Tibial nerve (tissue), 4 donors: Measurements from ENCODE around the gene ANKRD22.

Source experiments
- EP300 ChIP-seq, 2 donors: sonication (generic); formaldehyde crosslinking; IDR thresholded peaks; one replicate each; pipeline ENCODE4 v1.6.1; 2017; ENCODE audit warnings: antibody characterized with exemption in 2 of 2, mild to moderate bottlenecking in 1 of 2
- POLR2A ChIP-seq, 2 donors: fragments of 450-650 bp; IDR thresholded peaks; one replicate each; pipeline ENCODE4 v1.6.1; 2017; ENCODE audit warnings: antibody characterized with exemption in 2 of 2, mild to moderate bottlenecking in 2 of 2, moderate library complexity in 2 of 2
- TF ChIP-seq, protein P1 (sequence below), 5 experiments: fragments of 200-600 bp in 3 of 5; fragments of 450-650 bp in 2 of 5; sonication (generic) in 3 of 5; IDR thresholded peaks; one replicate each; pipeline ENCODE4 v1.5.1; 2016 to 2019; ENCODE audit warnings: antibody characterized with exemption in 5 of 5, mild to moderate bottlenecking in 3 of 5, moderate library complexity in 2 of 5

GRCh38 chr10:88854684-88855083 lies 3.0 kb upstream of the ANKRD22 start:
- TF ChIP-seq POLR2A (IDR thresholded peaks at IDR 0.05) (no peak), EP300 (IDR thresholded peaks at IDR 0.05) (no peak)
- TF ChIP-seq, protein P1, sequence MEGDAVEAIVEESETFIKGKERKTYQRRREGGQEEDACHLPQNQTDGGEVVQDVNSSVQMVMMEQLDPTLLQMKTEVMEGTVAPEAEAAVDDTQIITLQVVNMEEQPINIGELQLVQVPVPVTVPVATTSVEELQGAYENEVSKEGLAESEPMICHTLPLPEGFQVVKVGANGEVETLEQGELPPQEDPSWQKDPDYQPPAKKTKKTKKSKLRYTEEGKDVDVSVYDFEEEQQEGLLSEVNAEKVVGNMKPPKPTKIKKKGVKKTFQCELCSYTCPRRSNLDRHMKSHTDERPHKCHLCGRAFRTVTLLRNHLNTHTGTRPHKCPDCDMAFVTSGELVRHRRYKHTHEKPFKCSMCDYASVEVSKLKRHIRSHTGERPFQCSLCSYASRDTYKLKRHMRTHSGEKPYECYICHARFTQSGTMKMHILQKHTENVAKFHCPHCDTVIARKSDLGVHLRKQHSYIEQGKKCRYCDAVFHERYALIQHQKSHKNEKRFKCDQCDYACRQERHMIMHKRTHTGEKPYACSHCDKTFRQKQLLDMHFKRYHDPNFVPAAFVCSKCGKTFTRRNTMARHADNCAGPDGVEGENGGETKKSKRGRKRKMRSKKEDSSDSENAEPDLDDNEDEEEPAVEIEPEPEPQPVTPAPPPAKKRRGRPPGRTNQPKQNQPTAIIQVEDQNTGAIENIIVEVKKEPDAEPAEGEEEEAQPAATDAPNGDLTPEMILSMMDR (IDR thresholded peaks at IDR 0.05), result no peak
